H9 (cell line): ENCODE data around the gene RNPEPL1. TPM values are rescaled to one million over a fixed set of nuclear protein-coding genes. Genes with fewer than 3 reads are reported as not detected.

Experiments used
- DNase-seq: peaks from one replicate; pipeline ENCODE4 v3.0.0-alpha.2; 2017
- H2AFZ ChIP-seq: one replicate; pipeline ENCODE4 v1.6.1; 2013; ENCODE audit warnings: mild to moderate bottlenecking, low read length, control low read depth, moderate library complexity
- H2AK5ac ChIP-seq: 2 replicates; pipeline ENCODE4 v1.6.1; 2013; ENCODE audit warnings: low read length, control low read depth, mixed read lengths; ENCODE audit not compliant: insufficient read length
- H2BK120ac ChIP-seq: one replicate; pipeline ENCODE4 v1.6.1; 2013; ENCODE audit warnings: low read depth, mild to moderate bottlenecking, low read length, control low read depth, inconsistent platforms; ENCODE audit not compliant: poor library complexity, severe bottlenecking
- H2BK12ac ChIP-seq: 2 replicates; pipeline ENCODE4 v1.6.1; 2013; ENCODE audit warnings: low read length, control low read depth, mixed read lengths, low read depth; ENCODE audit not compliant: insufficient read length
- H2BK15ac ChIP-seq: 2 replicates; pipeline ENCODE4 v1.6.1; 2013; ENCODE audit warnings: low read depth, low read length, control low read depth
- H2BK20ac ChIP-seq: one replicate; pipeline ENCODE4 v1.6.1; 2013; ENCODE audit warnings: low read depth, mild to moderate bottlenecking, low read length, control low read depth, inconsistent platforms; ENCODE audit not compliant: poor library complexity, severe bottlenecking
- H2BK5ac ChIP-seq: 2 replicates; pipeline ENCODE4 v1.6.1; 2013; ENCODE audit warnings: low read length, control low read depth, mixed read lengths; ENCODE audit not compliant: insufficient read length
- H3K14ac ChIP-seq: 2 replicates; pipeline ENCODE4 v1.6.1; 2013; ENCODE audit warnings: low read length, control low read depth; ENCODE audit not compliant: insufficient read depth
- H3K18ac ChIP-seq: 2 replicates; pipeline ENCODE4 v1.6.1; 2013; ENCODE audit warnings: low read depth, mild to moderate bottlenecking, mixed read lengths, low read length, control low read depth; ENCODE audit not compliant: insufficient read length
- H3K23ac ChIP-seq: 2 replicates; pipeline ENCODE4 v1.6.1; 2013; ENCODE audit warnings: low read length, control low read depth, mixed read lengths, low read depth; ENCODE audit not compliant: insufficient read length
- H3K23me2 ChIP-seq: 2 replicates; pipeline ENCODE4 v1.6.1; 2013; ENCODE audit warnings: low read depth, mild to moderate bottlenecking, mixed read lengths, low read length, control low read depth; ENCODE audit not compliant: insufficient read length, poor library complexity, severe bottlenecking
- H3K27ac ChIP-seq: 2 replicates; pipeline ENCODE4 v1.5.1; 2013; ENCODE audit warnings: low read length, control low read depth, mixed read lengths, low read depth; ENCODE audit not compliant: insufficient read length
- H3K27me3 ChIP-seq: 2 replicates; pipeline ENCODE4 v1.6.1; 2013; ENCODE audit warnings: low read length, control low read depth, inconsistent platforms; ENCODE audit not compliant: insufficient read depth
- H3K4ac ChIP-seq: 2 replicates; pipeline ENCODE4 v1.6.1; 2013; ENCODE audit warnings: low read depth, mild to moderate bottlenecking, control low read depth, inconsistent platforms, low read length, moderate library complexity
- H3K4me1 ChIP-seq: 2 replicates; pipeline ENCODE4 v1.6.1; 2013; ENCODE audit warnings: low read length, control low read depth, inconsistent platforms; ENCODE audit not compliant: insufficient read depth
- H3K4me2 ChIP-seq: 2 replicates; pipeline ENCODE4 v1.6.1; 2013; ENCODE audit warnings: low read length, control low read depth, mixed read lengths; ENCODE audit not compliant: insufficient read length, insufficient read depth
- H3K56ac ChIP-seq: 2 replicates; pipeline ENCODE4 v1.6.1; 2013; ENCODE audit warnings: low read depth, mild to moderate bottlenecking, mixed read lengths, low read length, control low read depth; ENCODE audit not compliant: insufficient read length
- H3K79me1 ChIP-seq: 2 replicates; pipeline ENCODE4 v1.6.1; 2013; ENCODE audit warnings: low read depth, mild to moderate bottlenecking, moderate library complexity, low read length, control low read depth, inconsistent platforms; ENCODE audit not compliant: insufficient read depth, poor library complexity, severe bottlenecking
- H3K79me2 ChIP-seq: 2 replicates; pipeline ENCODE4 v1.6.1; 2013; ENCODE audit warnings: low read length, control low read depth, inconsistent platforms; ENCODE audit not compliant: insufficient read depth
- H3K9ac ChIP-seq: 2 replicates; pipeline ENCODE4 v1.6.1; 2013; ENCODE audit warnings: low read length, control low read depth, mixed read lengths; ENCODE audit not compliant: insufficient read length; ENCODE audit errors: extremely low read depth
- H3K9me3 ChIP-seq: one replicate; pipeline ENCODE4 v1.6.1; 2013; ENCODE audit warnings: low read depth, low read length, inconsistent platforms; ENCODE audit not compliant: control insufficient read depth
- H3T11ph ChIP-seq: one replicate; pipeline ENCODE4 v1.6.1; 2013; ENCODE audit warnings: mild to moderate bottlenecking, low read length, control low read depth, inconsistent platforms
- H4K20me1 ChIP-seq: one replicate; pipeline ENCODE4 v1.6.1; 2013; ENCODE audit not compliant: control insufficient read depth, insufficient read length, insufficient read depth
- H4K5ac ChIP-seq: 2 replicates; pipeline ENCODE4 v1.6.1; 2013; ENCODE audit warnings: low read depth, mild to moderate bottlenecking, mixed read lengths, low read length, control low read depth; ENCODE audit not compliant: insufficient read length
- H4K8ac ChIP-seq: replicated peaks from 2 replicates; pipeline ENCODE4 v1.6.1; 2013; ENCODE audit warnings: low read length, control low read depth, mixed read lengths, low read depth; ENCODE audit not compliant: insufficient read length
- H4K91ac ChIP-seq: 2 replicates; pipeline ENCODE4 v1.6.1; 2013; ENCODE audit warnings: low read depth, mild to moderate bottlenecking, moderate library complexity, mixed read lengths, low read length, control low read depth; ENCODE audit not compliant: insufficient read length
- H3K27ac Mint-ChIP-seq, 3 experiments: 2 replicates in 2 of 3; 3 replicates in 1 of 3; pipeline ENCODE4 v1.8.0; 2020 to 2021; ENCODE audit warnings: mixed read lengths in 3 of 3, mild to moderate bottlenecking in 1 of 3, moderate library complexity in 1 of 3
- H3K27me3 Mint-ChIP-seq: 2 replicates; pipeline ENCODE4 v1.8.0; 2021; ENCODE audit warnings: low read depth, mild to moderate bottlenecking, moderate library complexity, mixed read lengths
- H3K36me3 Mint-ChIP-seq, 3 experiments: 2 replicates in 2 of 3; 3 replicates in 1 of 3; pipeline ENCODE4 v1.8.0; 2020 to 2021; ENCODE audit warnings: low read depth in 3 of 3, mixed read lengths in 3 of 3; ENCODE audit not compliant: insufficient read depth in 1 of 3
- H3K4me1 Mint-ChIP-seq, 2 experiments: 2 replicates each; pipeline ENCODE4 v1.8.0; 2020; ENCODE audit warnings: mixed read lengths in 2 of 2
- H3K4me3 Mint-ChIP-seq, 2 experiments: 2 replicates in 1 of 2; 3 replicates in 1 of 2; pipeline ENCODE4 v1.8.0; 2020 to 2021; ENCODE audit warnings: mild to moderate bottlenecking in 2 of 2, mixed read lengths in 2 of 2, moderate library complexity in 1 of 2
- H3K9me3 Mint-ChIP-seq, 2 experiments: 2 replicates in 1 of 2; 3 replicates in 1 of 2; pipeline ENCODE4 v1.8.0; 2020; ENCODE audit warnings: mild to moderate bottlenecking in 2 of 2, mixed read lengths in 2 of 2, moderate library complexity in 1 of 2
- CTCF ChIP-seq: fragments of 200-600 bp; sonication (generic); conservative IDR thresholded peaks from 3 replicates; pipeline ENCODE4 v1.8.0; 2021; ENCODE audit warnings: antibody characterized with exemption, mild to moderate bottlenecking
- WGBS: extraction: QIAGEN DNeasy Blood & Tissue Kit; methylation state at CpG from one replicate; pipeline ENCODE4 v1.1.7; 2013; ENCODE audit warnings: missing lambda C conversion rate, low lambda C conversion rate, mixed read lengths; ENCODE audit not compliant: insufficient read length; ENCODE audit errors: extremely low coverage; 5-methylcytosine and 5-hydroxymethylcytosine counted together
- total RNA-seq: library from RNA; stranded (reverse); gene quantifications from 2 replicates; pipeline ENCODE4 v1.2.1, GENCODE V29; 2021

Gene RNPEPL1
- total RNA-seq, 1 experiment from 2014 or later = 22.5 TPM

GRCh38 chr2:240581811-240582210 lies 13.5 kb downstream of the RNPEPL1 start:
- Histone ChIP-seq H3K9me3 (no peaks in the 10 kb centered on the region), H3K9ac (no peak overlapping the region), H3K4me1 (peaks cover 6% of the 10 kb centered on the region), H4K5ac (no peak overlapping the region), H2AK5ac (no peak overlapping the region), H2AFZ (no peak overlapping the region), H3K56ac (no peak overlapping the region), H3K23ac (no peak overlapping the region), H2BK5ac (no peak overlapping the region), H3T11ph (no peak overlapping the region), H3K4me2 (no peak overlapping the region), H4K91ac (no peak overlapping the region), H2BK15ac (no peak overlapping the region), H2BK120ac (no peak overlapping the region), H3K14ac (no peak overlapping the region), H3K18ac (no peak overlapping the region), H3K79me2 (peaks cover 2% of the 10 kb centered on the region; the same call in 1 of the 2 replicates), H2BK20ac (no peak overlapping the region), H3K23me2 (peaks cover 6% of the 10 kb centered on the region), H3K27me3 (no peaks in the 10 kb centered on the region), H4K8ac (no peak overlapping the region), H3K79me1 (no peaks in the 10 kb centered on the region), H2BK12ac (no peak overlapping the region), H3K4ac (no peak overlapping the region), H4K20me1 (no peaks in the 10 kb centered on the region), H3K27ac (no peak overlapping the region)
- Mint-ChIP-seq H3K4me3 (no peak overlapping the region; a peak in 1 of 5 replicates), H3K4me1 (peaks cover 23 to 25% of the 10 kb centered on the region in 2 experiments), H3K27ac (no peak overlapping the region), H3K27me3 (no peaks in the 10 kb centered on the region), H3K9me3 (peaks cover 0 to 2% of the 10 kb centered on the region in 2 experiments; a peak in 1 of 5 replicates), H3K36me3 (peaks cover 0 to 2% (median 0%) of the 10 kb centered on the region in 3 experiments; a peak in 5 of 7 replicates)
- no peak for TF ChIP-seq CTCF
- WGBS = no CpG with 5 or more reads among the region's 5 CpGs
- no peak for DNase-seq
